GM18507 (cell line): Measurements from ENCODE around the gene SCNN1B.
"Not testable (repeated sequence)": the region's sequence is repeated elsewhere in the genome, so short reads cannot be mapped to it uniquely, and the experiment has no call there.

Source experiments
- DNase-seq: peaks from one replicate; pipeline ENCODE4 v3.0.0; 2011; ENCODE audit warnings: low read depth; ENCODE audit not compliant: insufficient read length; ENCODE audit errors: extremely low spot score
- FAIRE-seq: peaks from 2 replicates; lab custom pipeline; 2011; peaks lifted over from hg19 to GRCh38; lab: Jason Lieb, UNC

Gene SCNN1B

GRCh38 chr16:23374721-23375510, 72.8 kb downstream of the SCNN1B start:
- DNase-seq, result no peak
- no peak for FAIRE-seq

- DNase-seq, result no peak
- FAIRE-seq, result no peak
Observed at GRCh38 chr16:23375643-23376042, 73.5 kb downstream of the SCNN1B start.

DNA sequence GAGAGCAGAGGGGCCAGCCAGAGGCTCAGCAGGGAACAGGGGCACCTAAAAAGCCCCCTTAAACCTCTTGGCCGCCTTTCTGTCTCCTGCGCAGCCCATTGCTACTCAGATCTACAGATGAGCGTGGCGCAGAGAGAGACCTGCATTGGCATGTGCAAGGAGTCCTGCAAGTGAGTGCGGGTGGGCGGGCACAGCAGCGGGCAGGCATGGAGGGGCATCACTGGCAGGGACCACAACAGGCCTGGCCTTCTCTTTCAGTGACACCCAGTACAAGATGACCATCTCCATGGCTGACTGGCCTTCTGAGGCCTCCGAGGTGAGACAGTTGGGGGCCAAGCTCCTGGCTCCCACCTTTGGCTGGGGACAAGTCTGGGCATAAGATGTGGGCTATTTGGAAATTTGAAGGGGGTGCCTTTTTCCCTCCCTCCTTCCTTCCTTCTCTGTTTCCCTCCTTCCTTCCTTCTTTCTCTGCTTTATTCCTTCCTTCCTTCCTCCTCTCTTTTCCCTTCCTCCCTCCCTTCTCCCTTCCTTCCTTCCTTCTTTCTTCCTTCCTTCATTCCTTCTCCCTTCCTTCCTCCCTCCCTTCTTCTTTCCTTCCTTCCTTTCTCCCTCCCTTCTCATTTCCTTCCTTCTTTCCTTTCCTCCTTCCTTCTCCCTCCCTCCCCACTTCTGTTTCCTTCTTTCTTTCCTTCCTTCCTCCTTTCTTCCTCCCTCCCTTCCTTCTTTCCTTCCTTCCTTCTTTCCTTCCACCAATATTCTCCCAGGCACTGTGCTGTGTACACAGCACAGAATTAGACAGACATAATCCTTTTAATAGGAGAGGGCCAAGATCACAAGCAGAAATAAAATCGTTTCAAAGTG, 75.2 kb downstream of the SCNN1B start:
- FAIRE-seq (no peak), DNase-seq (no peak)

- FAIRE-seq (no peak), DNase-seq (no peak)
Observed at GRCh38 chr16:23378256-23378655, 76.2 kb downstream of the SCNN1B start.

DNA sequence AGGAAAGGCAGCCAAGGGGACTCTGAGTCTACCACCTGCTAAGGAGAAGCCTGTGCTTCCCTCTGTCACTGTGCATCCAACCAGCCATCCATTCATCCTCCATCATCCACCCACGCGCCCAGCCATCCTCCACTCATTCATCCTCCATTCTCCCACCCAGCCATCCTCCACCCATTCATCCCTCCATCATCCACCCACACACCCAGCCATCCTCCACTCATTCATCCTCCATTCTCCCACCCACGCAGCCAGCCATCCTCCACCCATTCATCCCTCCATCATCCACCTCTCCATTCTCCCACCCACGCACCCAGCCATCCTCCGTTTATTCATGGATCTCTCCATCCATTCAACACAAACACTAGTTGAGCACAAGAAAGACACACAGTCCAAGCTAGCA, 76.8 kb downstream of the SCNN1B start:
- DNase-seq (no peak), FAIRE-seq (no peak)

DNA sequence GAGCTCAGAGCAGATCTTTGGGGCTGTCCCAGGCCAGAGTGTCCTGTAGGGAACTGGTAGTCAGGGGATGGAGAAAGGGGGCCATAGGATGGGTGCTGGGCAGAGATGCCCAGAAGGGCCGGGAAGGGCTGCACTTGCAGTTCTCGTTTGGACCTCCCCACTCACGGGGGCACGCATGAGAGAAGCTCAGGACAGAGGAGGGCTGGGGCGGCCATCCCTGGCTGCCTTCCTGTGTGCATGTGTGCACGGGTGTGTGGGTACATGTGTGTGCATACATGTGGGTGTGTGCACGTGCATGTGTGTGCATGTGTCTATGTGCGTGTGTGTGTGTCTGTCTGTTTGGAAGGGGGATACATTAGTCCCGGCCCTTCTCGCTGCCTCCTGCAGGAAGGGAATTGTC, 77.6 kb downstream of the SCNN1B start:
- FAIRE-seq, result no peak
- no peak for DNase-seq

GRCh38 chr16:23380501-23380951, 78.4 kb downstream of the SCNN1B start:
- DNase-seq (no peak), FAIRE-seq (no peak)

DNA sequence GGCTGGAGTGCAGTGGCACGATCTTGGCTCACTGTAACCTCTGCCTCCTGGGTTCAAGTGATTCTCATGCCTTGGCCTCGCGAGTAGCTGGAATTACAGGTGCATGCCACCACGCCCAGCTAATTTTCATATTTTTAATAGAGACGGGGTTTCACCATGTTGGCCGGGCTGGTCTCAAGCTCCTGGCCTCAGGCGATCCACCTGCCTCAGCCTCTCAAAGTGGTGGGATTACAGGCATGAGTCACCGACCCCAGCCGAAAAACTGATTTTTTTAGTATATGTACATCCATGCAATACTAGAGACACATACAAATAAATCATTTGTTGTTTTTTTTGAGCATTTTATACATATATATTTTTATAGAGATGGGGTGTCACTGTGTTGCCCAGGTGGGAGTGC, 79.6 kb downstream of the SCNN1B start:
- not testable (repeated sequence) for FAIRE-seq, DNase-seq

GRCh38 chr16:23382279-23382678, 80.2 kb downstream of the SCNN1B start:
- FAIRE-seq (no peak), DNase-seq (no peak)

DNA sequence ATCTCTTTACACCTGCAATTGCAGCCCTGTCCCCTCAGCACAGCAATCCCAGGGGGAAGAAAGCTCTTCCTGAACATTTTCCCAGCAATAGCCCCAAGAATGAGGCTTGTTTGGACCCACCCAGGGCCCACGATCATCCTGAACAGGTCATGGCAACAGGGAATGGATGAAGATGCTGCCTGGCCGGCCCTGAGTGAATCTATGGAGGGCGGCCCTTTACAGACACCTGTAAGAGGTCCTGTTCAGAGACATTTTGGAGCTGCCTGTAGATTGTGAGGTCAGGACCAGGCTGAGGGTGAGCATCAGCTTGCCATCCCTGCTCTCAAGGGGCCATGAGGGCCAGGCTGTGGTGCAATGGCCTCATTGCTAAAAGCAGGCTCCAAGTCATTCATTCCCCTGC, 81.8 kb downstream of the SCNN1B start:
- no peak for DNase-seq
- no peak for FAIRE-seq

GRCh38 chr16:23384878-23385277, 82.8 kb downstream of the SCNN1B start:
- DNase-seq, result no peak
- no peak for FAIRE-seq

- FAIRE-seq (no peak), DNase-seq (no peak)
Observed at GRCh38 chr16:23385441-23385840, 83.3 kb downstream of the SCNN1B start.

DNA sequence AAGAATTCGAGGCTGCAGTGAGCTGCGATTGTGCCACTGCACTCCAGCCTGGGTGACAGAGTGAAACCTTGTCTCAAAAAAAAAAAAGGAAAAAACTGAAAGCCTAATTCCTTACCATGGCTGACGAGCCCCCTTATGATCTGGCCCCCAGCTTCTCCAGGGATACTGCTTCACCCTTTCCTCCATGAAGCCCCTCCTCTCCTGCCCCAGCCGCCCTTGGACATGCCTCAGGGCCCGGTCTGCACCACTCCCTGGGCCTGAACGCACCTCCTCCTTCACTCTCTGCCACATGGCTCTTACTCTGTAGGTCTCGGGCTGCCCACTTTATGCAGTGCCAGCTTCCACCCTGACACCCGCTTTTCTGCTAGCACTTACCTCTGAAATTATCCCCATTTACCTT, 85.6 kb downstream of the SCNN1B start:
- FAIRE-seq, result no peak
- DNase-seq, result no peak

- DNase-seq, result no peak
- no peak for FAIRE-seq
Observed at GRCh38 chr16:23388786-23389185, 86.7 kb downstream of the SCNN1B start.

- DNase-seq, result no peak
- FAIRE-seq, result no peak
Observed at GRCh38 chr16:23389201-23389600, 87.1 kb downstream of the SCNN1B start.

DNA sequence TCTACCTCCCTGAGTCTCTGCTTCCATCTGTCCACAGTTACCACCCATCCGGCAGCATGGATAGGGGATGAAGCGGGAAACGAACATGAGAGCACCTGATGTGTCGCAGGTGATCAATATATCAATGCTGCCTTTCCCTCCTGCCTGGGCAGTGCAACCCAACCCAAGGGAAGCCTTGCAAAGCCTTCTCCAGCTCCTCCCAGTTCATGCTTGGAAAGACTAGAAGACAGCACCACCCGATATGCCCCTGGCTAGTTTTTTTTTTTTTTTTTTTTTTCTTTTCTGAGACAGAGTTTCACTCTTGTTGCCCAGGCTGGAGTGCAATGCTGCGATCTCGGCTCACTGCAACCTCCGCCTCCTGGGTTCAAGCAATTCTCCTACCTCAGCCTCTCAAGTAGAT, 87.8 kb downstream of the SCNN1B start:
- not testable (repeated sequence) for FAIRE-seq, DNase-seq

DNA sequence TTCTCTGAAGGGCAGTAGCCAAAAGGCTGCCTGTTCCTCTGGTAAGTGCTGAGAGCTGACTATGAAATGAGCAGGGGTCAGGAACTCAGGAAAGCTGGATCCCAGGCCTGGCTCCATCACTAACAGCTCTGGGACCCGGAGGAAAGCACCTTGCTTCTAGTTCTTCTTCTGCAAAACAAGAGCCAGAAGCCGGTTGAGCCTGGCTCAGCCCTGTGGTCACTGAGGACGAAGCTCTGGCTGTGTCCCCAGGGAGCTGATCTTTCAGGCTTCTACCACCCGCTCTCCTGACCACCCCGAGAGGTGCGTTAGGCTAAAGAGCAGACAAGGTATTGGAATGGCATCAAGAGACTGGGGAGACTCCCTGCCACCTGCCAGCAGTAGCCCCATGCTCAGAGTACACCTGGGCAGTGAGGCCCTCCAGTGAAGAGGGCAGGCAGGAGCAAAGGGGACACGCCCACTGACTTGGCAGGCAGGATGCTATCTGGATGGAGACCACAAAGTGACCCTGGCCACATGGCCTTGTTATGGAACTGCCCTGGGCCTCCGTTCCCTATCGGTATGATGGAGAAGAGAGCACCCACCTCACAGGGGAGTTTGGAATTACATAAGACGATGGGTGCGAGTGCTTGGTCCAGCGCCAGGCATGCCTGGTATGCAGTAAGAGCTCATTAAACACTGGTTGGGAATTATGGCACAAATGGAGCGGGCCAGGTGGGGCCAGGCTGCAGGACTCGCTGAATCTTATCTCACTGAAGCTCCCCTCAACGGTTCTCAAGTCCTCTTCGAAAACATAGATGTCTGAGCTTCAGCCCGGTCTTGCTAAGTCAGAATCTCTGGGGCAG, 89.5 kb downstream of the SCNN1B start:
- DNase-seq, result no peak
- no peak for FAIRE-seq

DNA sequence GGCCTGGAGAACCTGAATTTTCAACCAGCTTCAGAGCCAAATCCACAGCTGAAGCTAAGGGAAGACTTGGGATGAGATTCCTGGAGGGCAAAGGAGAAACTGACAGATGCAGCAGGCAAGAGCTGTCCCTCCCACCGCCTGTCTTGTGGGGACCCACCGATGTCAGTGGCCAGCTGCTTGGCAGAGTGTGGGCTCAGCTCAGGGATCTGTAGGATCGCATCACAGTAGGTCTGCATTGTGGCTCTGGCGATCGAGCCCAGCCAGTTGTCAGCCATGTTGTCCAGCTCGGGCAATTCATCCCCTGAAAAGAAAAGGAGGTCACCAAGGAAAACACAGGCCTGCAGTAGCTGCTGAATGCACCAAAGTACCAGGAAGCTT, 90.1 kb downstream of the SCNN1B start:
- no peak for FAIRE-seq
- DNase-seq, result no peak

DNA sequence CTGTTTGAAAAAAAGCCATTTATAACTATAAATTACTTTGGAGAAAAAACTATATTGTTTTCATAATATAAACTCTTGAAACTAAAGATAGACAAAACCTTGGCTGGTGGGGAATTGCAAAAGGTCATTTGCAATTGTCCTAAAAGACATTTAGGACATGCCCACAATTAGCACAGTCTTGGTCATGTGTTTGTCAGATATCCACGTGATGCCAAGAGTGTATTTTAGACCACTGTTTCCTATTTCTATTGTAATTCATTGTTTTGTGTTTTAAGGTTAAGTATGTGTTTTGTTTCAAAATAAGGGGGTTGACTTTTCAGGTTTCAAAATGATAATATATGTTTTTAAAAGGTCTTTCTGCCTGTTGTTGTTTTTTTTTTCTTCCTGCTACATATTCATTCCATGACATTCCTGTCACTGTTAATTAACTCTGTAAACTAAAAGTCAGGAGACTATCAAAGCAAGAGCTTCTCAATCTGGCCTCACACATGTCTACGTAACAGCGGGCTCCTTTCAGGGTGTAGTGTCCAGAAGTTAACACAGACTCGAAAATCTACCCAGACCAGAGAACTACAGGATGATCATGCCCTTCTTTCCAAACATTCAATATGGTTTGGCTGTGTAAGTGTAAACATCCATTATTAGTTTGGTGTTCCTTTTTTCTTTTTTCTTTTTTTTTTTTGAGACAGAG, 92.2 kb downstream of the SCNN1B start:
- DNase-seq (no peak), FAIRE-seq (no peak)
